HL-60 (cell line): ENCODE results near the gene FOLR3.

ENCODE experiments used
- REST ChIP-seq: IDR thresholded peaks from 2 replicates; pipeline ENCODE4 v1.6.1; 2012; ENCODE audit warnings: low read depth; ENCODE audit not compliant: insufficient replicate concordance
- TF ChIP-seq, protein P1 (sequence below): IDR thresholded peaks from one replicate; pipeline ENCODE4 v1.5.1; 2011; ENCODE audit warnings: low read length, control low read depth, inconsistent platforms; ENCODE audit not compliant: insufficient read depth

GRCh38 chr11:72105888-72106287, 29.6 kb upstream of the FOLR3 start, which contains the start of gene TOMT:
- TF ChIP-seq, protein P1, sequence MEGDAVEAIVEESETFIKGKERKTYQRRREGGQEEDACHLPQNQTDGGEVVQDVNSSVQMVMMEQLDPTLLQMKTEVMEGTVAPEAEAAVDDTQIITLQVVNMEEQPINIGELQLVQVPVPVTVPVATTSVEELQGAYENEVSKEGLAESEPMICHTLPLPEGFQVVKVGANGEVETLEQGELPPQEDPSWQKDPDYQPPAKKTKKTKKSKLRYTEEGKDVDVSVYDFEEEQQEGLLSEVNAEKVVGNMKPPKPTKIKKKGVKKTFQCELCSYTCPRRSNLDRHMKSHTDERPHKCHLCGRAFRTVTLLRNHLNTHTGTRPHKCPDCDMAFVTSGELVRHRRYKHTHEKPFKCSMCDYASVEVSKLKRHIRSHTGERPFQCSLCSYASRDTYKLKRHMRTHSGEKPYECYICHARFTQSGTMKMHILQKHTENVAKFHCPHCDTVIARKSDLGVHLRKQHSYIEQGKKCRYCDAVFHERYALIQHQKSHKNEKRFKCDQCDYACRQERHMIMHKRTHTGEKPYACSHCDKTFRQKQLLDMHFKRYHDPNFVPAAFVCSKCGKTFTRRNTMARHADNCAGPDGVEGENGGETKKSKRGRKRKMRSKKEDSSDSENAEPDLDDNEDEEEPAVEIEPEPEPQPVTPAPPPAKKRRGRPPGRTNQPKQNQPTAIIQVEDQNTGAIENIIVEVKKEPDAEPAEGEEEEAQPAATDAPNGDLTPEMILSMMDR, result no peak
- no peak for TF ChIP-seq REST
